NT2/D1 (cell line): ENCODE data around the gene PMAIP1.
"Not testable (repeated sequence)": the region's sequence is repeated elsewhere in the genome, so short reads cannot be mapped to it uniquely, and the experiment has no call there.

Experiments
- DNase-seq: peaks from one replicate; pipeline ENCODE4 v3.0.0-alpha.2; 2011; ENCODE audit warnings: low read depth, low spot score
- H3K27me3 ChIP-seq: 2 replicates; pipeline ENCODE4 v1.6.0; 2011; ENCODE audit warnings: mild to moderate bottlenecking; ENCODE audit not compliant: insufficient read length, insufficient read depth
- H3K36me3 ChIP-seq: 2 replicates; pipeline ENCODE4 v1.6.1; 2011; ENCODE audit warnings: mild to moderate bottlenecking, low read length, mixed read lengths; ENCODE audit not compliant: insufficient read depth, insufficient read length
- H3K4me1 ChIP-seq: 2 replicates; pipeline ENCODE4 v1.5.1; 2011; ENCODE audit not compliant: insufficient read depth, insufficient read length
- H3K4me3 ChIP-seq: 2 replicates; pipeline ENCODE4 v1.5.1; 2011; ENCODE audit warnings: low read depth; ENCODE audit not compliant: insufficient read length
- H3K9ac ChIP-seq: 2 replicates; pipeline ENCODE4 v1.6.0; 2011; ENCODE audit warnings: low read depth; ENCODE audit not compliant: insufficient read length
- H3K9me3 ChIP-seq: 2 replicates; pipeline ENCODE4 v1.5.1; 2011; ENCODE audit warnings: mild to moderate bottlenecking, low read length; ENCODE audit not compliant: insufficient read depth
- SUZ12 ChIP-seq: IDR thresholded peaks from 2 replicates; pipeline ENCODE4 v1.6.1; 2011; ENCODE audit not compliant: insufficient read length, insufficient read depth; ENCODE audit errors: extremely low read depth
- YY1 ChIP-seq: IDR thresholded peaks from 2 replicates; pipeline ENCODE4 v1.6.1; 2011; ENCODE audit not compliant: insufficient read length, insufficient read depth
- ZNF274 ChIP-seq: IDR thresholded peaks from 2 replicates; pipeline ENCODE4 v1.6.1; 2011; ENCODE audit warnings: mild to moderate bottlenecking, low read depth, low read length

PMAIP1 gene

DNA sequence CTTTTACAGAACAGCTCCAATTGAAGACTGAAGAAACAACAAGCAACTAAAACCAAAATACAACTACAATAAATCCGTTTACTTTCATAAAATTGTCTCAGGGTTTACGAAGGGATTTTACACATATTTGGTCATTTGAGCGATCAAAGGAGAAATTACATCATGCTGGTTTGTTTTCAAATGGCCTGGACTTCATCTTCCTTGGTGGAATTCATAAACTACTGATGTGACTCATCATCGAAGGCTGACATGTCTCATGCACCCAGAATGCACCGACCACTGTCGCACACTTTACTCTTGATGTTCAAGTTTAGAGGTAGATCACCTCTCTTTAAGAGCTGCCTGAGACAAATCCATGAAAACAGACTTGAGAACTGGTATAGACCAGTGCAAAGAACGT lies 25.6 kb upstream of the PMAIP1 start:
- DNase-seq: no peak
- H3K4me1 ChIP-seq: no peaks in the 10 kb centered on the region

DNA sequence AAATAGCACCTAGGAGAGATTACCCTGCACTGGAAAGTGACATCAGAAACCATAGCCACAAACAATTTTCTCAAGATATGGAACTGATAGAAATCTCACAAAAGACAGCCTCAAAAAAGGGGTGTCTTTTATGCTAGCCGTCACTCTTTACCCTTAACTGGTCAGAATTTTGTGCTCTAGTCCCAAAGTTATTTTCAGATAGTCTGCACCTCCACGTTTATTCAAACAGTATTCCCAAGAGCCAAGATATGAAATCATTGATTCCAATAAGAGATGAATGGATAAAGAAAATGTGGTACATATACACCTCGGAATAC lies 23.5 kb upstream of the PMAIP1 start:
- no peak for TF ChIP-seq SUZ12
- TF ChIP-seq ZNF274: no peak
- TF ChIP-seq YY1: no peak
- no peaks in the 10 kb centered on the region for H3K36me3 ChIP-seq
- H3K4me3 ChIP-seq: no peak overlapping the region
- H3K9me3 ChIP-seq: no peaks in the 10 kb centered on the region
- DNase-seq: no peak
- no peak overlapping the region for H3K9ac ChIP-seq
- no peaks in the 10 kb centered on the region for H3K4me1 ChIP-seq
- no peaks in the 10 kb centered on the region for H3K27me3 ChIP-seq

More for the DNA sequence above, 25.6 kb upstream of the PMAIP1 start:
- Histone ChIP-seq H3K9me3 (no peaks in the 10 kb centered on the region), H3K4me3 (no peak overlapping the region), H3K27me3 (no peaks in the 10 kb centered on the region), H3K9ac (no peak overlapping the region), H3K36me3 (no peaks in the 10 kb centered on the region)
- TF ChIP-seq SUZ12 (no peak), ZNF274 (no peak), YY1 (no peak)

DNA sequence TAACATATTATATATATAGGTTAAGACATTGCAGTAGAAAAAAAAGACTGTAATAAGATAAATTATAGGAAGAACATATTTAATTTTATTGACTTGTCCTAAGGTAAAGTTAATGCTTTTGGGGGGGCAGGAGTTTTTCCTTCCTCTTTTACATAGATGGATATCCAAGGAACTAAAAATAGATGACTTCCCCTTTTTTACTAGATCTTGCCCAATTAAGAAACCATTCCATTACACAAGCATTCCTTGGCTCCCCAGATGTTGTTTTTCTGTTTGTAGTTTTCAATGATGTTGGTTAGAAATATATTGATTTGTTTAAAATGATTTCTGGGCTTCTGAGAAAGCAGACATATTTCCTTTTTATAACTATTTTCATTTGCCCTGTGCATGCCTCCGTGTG lies 22.4 kb upstream of the PMAIP1 start:
- Histone ChIP-seq H3K9me3 (no peaks in the 10 kb centered on the region), H3K4me3 (no peak overlapping the region), H3K27me3 (no peaks in the 10 kb centered on the region), H3K36me3 (no peaks in the 10 kb centered on the region), H3K9ac (no peak overlapping the region), H3K4me1 (peaks cover 3% of the 10 kb centered on the region)
- no peak for DNase-seq
- TF ChIP-seq ZNF274 (no peak), YY1 (no peak)

DNA sequence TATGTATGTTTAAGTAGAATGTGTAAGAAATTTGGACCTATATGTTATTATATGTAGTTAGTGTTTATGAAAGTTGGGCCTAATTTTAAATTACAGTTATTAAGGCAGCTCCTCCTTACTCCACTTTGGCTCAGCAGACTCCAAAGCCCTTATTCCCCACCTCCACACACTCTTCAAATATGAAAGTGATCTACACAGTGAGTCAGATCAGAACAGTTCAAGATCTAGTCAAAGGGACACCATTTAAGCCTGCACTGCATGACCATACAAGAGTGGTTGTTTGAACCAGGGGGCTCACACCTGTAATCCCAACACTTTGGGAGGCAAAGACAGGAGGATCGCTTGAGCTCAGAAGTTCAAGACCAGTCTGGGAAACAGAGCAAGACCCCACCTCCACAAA lies 21.2 kb upstream of the PMAIP1 start:
- Histone ChIP-seq H3K36me3 (no peaks in the 10 kb centered on the region), H3K9ac (no peak overlapping the region), H3K27me3 (no peaks in the 10 kb centered on the region), H3K4me3 (no peak overlapping the region), H3K9me3 (no peaks in the 10 kb centered on the region), H3K4me1 (peaks cover 6% of the 10 kb centered on the region)
- TF ChIP-seq YY1: no peak
- TF ChIP-seq ZNF274: no peak
- no peak for TF ChIP-seq SUZ12
- DNase-seq: no peak

DNA sequence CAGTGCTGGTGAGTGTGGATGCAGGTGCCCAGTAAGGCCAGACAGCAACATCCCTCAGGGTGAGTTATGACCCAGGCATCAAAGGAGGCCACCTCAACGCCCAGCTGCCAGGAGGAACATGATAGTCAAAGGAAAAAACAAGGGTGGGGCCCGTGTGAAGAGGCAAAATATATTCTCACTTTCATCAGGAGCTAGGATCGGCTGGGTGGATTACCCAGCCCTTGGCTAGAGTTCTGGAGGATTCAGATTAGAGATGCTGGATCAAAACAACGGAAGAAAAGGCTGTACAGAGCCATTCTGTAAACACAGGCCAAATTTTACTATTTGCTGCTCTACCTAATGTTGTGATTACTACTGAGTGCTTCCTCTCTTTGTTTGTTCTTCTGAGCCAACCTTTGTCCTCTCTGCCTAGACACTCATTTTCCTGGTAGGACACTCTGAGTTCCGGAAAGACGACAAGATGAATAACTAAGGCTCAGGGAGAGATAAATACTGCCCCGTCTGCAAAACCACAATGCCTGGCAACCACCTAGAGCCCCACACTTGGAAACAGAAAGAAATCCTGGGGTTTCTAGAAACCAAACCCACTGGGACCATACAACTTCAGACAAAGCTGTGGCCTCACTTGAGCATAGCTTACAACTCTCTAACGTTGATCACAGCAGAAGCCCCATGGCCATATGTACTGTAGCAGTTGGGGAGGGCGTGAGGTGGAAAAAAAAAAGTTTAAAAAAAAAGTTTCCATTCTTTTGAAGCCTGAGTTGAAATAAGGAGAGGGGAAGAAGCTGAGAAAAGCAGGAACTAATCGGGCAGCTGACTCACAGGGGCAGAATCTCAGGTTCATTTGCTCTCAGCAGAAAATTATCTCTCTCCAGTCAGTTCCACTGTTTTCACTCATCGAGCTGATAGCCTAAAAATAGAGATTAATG lies 17.8 kb upstream of the PMAIP1 start:
- no peak for DNase-seq
- TF ChIP-seq YY1: no peak
- Histone ChIP-seq H3K9ac (no peak overlapping the region), H3K4me1 (peaks cover 6% of the 10 kb centered on the region), H3K27me3 (no peaks in the 10 kb centered on the region), H3K36me3 (no peaks in the 10 kb centered on the region), H3K4me3 (no peak overlapping the region), H3K9me3 (no peaks in the 10 kb centered on the region)

DNA sequence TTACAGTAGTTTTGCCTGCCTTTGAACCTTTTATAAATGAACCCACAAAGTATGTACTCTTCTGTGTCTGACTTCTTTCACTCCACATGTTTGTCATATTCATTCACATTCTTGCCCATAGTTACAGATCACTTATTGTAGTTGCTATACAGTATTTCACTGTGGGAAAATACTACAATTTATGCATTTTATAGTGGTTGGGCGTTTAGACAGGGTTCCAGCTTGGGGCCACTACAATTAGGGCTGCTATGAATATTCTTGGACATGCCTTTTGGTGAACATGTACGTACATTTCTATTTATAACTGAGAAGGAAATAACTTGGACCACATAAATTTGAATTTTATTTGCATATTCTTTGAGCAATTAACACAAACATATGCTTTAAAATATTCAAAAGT lies 15.4 kb upstream of the PMAIP1 start:
- Histone ChIP-seq H3K36me3 (no peaks in the 10 kb centered on the region), H3K27me3 (no peaks in the 10 kb centered on the region), H3K9ac (no peak overlapping the region), H3K9me3 (no peaks in the 10 kb centered on the region), H3K4me1 (peaks cover 6% of the 10 kb centered on the region), H3K4me3 (no peak overlapping the region)
- TF ChIP-seq YY1 (no peak), SUZ12 (no peak), ZNF274 (no peak)
- DNase-seq: no peak

DNA sequence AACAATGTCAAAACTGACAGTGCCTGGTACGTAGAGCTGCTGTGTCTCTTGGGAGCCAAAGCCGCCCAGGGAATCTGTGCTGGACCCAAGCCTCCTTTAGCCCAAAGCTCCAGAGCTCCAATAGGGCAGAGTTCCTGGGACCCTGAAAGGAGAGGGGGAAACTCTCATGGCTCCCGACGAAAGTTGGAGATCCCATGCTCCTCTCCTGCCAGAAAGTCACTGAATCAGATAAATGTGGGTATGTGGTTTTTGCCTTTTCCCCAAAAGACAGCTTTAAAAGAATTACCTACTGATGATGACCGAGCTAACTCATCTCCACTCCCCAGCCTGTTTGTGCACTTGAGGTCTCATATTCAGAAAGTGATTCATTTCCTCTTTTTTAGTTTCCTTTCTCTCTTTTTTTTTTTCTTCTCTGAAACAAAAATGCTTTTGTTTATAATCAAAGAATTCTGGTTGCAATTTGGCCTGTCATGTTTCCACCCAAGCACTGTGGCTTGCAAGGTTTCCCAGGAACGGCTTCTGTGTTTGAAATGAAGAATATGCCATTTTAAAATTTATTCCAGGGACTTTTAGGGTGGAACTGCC lies 14.1 kb upstream of the PMAIP1 start:
- H3K4me3 ChIP-seq: no peak overlapping the region
- no peak overlapping the region for H3K9ac ChIP-seq
- no peak for DNase-seq
- no peaks in the 10 kb centered on the region for H3K9me3 ChIP-seq
- TF ChIP-seq YY1 (no peak), SUZ12 (no peak), ZNF274 (no peak)
- peaks cover 6% of the 10 kb centered on the region for H3K4me1 ChIP-seq
- H3K36me3 ChIP-seq: no peaks in the 10 kb centered on the region
- no peaks in the 10 kb centered on the region for H3K27me3 ChIP-seq

DNA sequence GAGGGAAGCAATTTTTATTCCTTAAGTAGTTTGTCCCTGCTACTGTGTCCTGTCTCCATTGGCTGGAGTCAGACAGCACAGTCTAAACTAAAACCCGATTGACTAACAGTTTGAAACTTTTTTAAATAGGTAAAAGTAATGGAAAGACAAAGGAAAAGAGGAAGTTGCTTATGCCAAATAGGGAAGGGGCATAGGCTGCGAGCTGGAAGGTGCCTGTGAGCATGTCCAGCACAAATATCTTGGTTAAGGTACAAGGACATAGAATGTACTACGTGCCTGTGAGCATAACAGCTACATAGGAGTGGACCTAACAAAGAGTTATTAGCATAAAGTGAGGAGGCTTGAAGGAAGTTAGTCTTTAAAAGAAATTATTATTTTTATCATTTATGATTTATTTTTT lies 13.4 kb upstream of the PMAIP1 start:
- H3K36me3 ChIP-seq, H3K4me1 ChIP-seq, H3K9me3 ChIP-seq, H3K9ac ChIP-seq, H3K27me3 ChIP-seq, H3K4me3 ChIP-seq, DNase-seq: not testable (repeated sequence)
